K562 (cell line): ENCODE results near the gene OR7D2. TPM values are rescaled to one million over a fixed set of nuclear protein-coding genes. Genes with fewer than 3 reads are reported as not detected.

Experiments
- ATAC-seq: fragments of 200-7000 bp; cut with Tn5 transposase; 3 replicates; pipeline ENCODE4 v1.9.1; 2020; ENCODE audit warnings: moderate library complexity
- BruUV-seq: library from RNA; stranded (reverse); fragments of 400-500 nt; replicated peaks from 2 replicates; lab custom pipeline; 2021; lab: Mats Ljungman, UMichigan
- CTCF ChIA-PET: fragments of 300-600 bp; formaldehyde crosslinking; extraction: SDS; loops from one replicate; lab custom pipeline; 2021; ENCODE audit warnings: low intra/inter-chr PET ratio; lab: Yijun Ruan, JAX
- POLR2A ChIA-PET: fragments of 300-600, 350-650 bp; sonication (Branson Sonifier 250); formaldehyde crosslinking; extraction: SDS; loops from one replicate; lab custom pipeline; 2021; ENCODE audit warnings: antibody characterized with exemption, inconsistent platforms; lab: Yijun Ruan, JAX
- DNase-seq, 4 experiments: peaks; one replicate each; pipeline versions ENCODE4 v3.0.0 to v3.0.0-alpha.2; 2011 to 2018; ENCODE audit warnings: low spot score in 3 of 4, mixed read lengths in 3 of 4; ENCODE audit errors: extremely low read depth in 1 of 4
- FAIRE-seq: peaks from 2 replicates; lab custom pipeline; 2011; peaks lifted over from hg19 to GRCh38; lab: Jason Lieb, UNC
- H2AFZ ChIP-seq: 2 replicates; pipeline ENCODE4 v1.6.0; 2011; ENCODE audit warnings: low read depth, low read length, control low read depth, inconsistent platforms
- H3K27ac ChIP-seq: fragments of 200-600 bp; 3 replicates; pipeline ENCODE4 v1.8.0; 2011; ENCODE audit warnings: low read depth, mild to moderate bottlenecking, control low read depth, inconsistent platforms, low read length, moderate library complexity, mixed read lengths; ENCODE audit errors: extremely low read depth
- H3K27me3 ChIP-seq, 2 experiments: fragments of 300-600 bp in 1 of 2; 2 replicates in 1 of 2; 3 replicates in 1 of 2; pipeline versions ENCODE4 v1.6.0 to v1.8.0; 2011; ENCODE audit warnings: inconsistent platforms in 2 of 2, low read length in 2 of 2, mild to moderate bottlenecking in 1 of 2, mixed read lengths in 1 of 2, moderate library complexity in 1 of 2; ENCODE audit not compliant: control insufficient read depth in 2 of 2, insufficient read depth in 2 of 2
- H3K36me3 ChIP-seq: fragments of 300-600 bp; 3 replicates; pipeline ENCODE4 v1.8.0; 2011; ENCODE audit warnings: mild to moderate bottlenecking, low read length, inconsistent platforms; ENCODE audit not compliant: control insufficient read depth, insufficient read depth
- H3K4me1 ChIP-seq, 2 experiments: fragments of 200-600 bp in 1 of 2; replicated peaks in 1 of 2; 2 replicates in 1 of 2; 3 replicates in 1 of 2; pipeline versions ENCODE4 v1.5.1 to v1.8.0; 2011; ENCODE audit warnings: inconsistent platforms in 2 of 2, low read length in 2 of 2, mild to moderate bottlenecking in 1 of 2, mixed read lengths in 1 of 2, moderate library complexity in 1 of 2; ENCODE audit not compliant: control insufficient read depth in 2 of 2, insufficient read depth in 2 of 2
- H3K4me2 ChIP-seq: 2 replicates; pipeline ENCODE4 v1.6.1; 2011; ENCODE audit warnings: low read length, control low read depth, inconsistent platforms, mixed read lengths; ENCODE audit not compliant: insufficient read depth
- H3K4me3 ChIP-seq: fragments of 200-600 bp; sonication (generic), shearing (Covaris generic); 2 replicates; pipeline ENCODE4 v1.5.1; 2016; ENCODE audit warnings: control low read depth, inconsistent platforms
- H3K79me2 ChIP-seq: fragments of 200-600 bp; 3 replicates; pipeline ENCODE4 v1.8.0; 2011; ENCODE audit warnings: low read length, inconsistent platforms; ENCODE audit not compliant: control insufficient read depth, insufficient read depth
- H3K9ac ChIP-seq, 2 experiments: 2 replicates each; pipeline versions ENCODE4 v1.6.0 to v1.6.1; 2011; ENCODE audit warnings: low read depth in 2 of 2, low read length in 2 of 2, control low read depth in 1 of 2, inconsistent platforms in 1 of 2, mild to moderate bottlenecking in 1 of 2, mixed read lengths in 1 of 2; ENCODE audit not compliant: insufficient read depth in 1 of 2
- H3K9me1 ChIP-seq: one replicate; pipeline ENCODE4 v1.6.0; 2011; ENCODE audit warnings: inconsistent platforms, mild to moderate bottlenecking, low read length, moderate library complexity; ENCODE audit not compliant: control insufficient read depth, insufficient read depth
- H3K9me3 ChIP-seq: replicated peaks from 2 replicates; pipeline ENCODE4 v1.5.1; 2011; ENCODE audit warnings: low read depth, low read length, inconsistent platforms; ENCODE audit not compliant: control insufficient read depth, insufficient read depth
- H4K20me1 ChIP-seq: replicated peaks from 2 replicates; pipeline ENCODE4 v1.6.1; 2011; ENCODE audit warnings: low read length, inconsistent platforms, mixed read lengths; ENCODE audit not compliant: control insufficient read depth, insufficient read depth
- BCOR ChIP-seq: fragments of 450-650 bp; IDR thresholded peaks from 2 replicates; pipeline ENCODE4 v1.6.1; 2016
- CBFA2T2 ChIP-seq: fragments of 450-650 bp; conservative IDR thresholded peaks from 2 replicates; pipeline ENCODE4 v1.6.1; 2017; ENCODE audit warnings: mild to moderate bottlenecking
- CBFA2T3 ChIP-seq: fragments of 450-650 bp; IDR thresholded peaks from 2 replicates; pipeline ENCODE4 v1.6.1; 2017
- CTCF ChIP-seq, 3 experiments: IDR thresholded peaks in 2 of 3; conservative IDR thresholded peaks in 1 of 3; 2 replicates each; pipeline ENCODE4 v1.5.1; 2011 to 2012; ENCODE audit warnings: low read length in 3 of 3, mild to moderate bottlenecking in 3 of 3, control low read depth in 2 of 3, improper control_type of control experiment in 1 of 3, inconsistent platforms in 1 of 3, low read depth in 1 of 3, mixed read lengths in 1 of 3, moderate library complexity in 1 of 3; ENCODE audit not compliant: insufficient read depth in 2 of 3
- FOXA3 ChIP-seq, 2 experiments: fragments of 450-650 bp in 1 of 2; sonication (generic) in 1 of 2; formaldehyde crosslinking; IDR thresholded peaks in 1 of 2; conservative IDR thresholded peaks in 1 of 2; 2 replicates each; pipeline versions ENCODE4 v1.4.0 to v1.8.0; 2020 to 2022; ENCODE audit warnings: mild to moderate bottlenecking in 2 of 2, missing genetic modification reagents in 1 of 2
- HDAC3 ChIP-seq: fragments of 450-650 bp; IDR thresholded peaks from 2 replicates; pipeline ENCODE4 v1.6.1; 2018; ENCODE audit warnings: borderline replicate concordance, mild to moderate bottlenecking, moderate library complexity; ENCODE audit not compliant: partially characterized antibody
- KAT8 ChIP-seq: fragments of 450-650 bp; IDR thresholded peaks from 2 replicates; pipeline ENCODE4 v1.6.1; 2016; ENCODE audit warnings: low read depth, mild to moderate bottlenecking
- MCM5 ChIP-seq: fragments of 450-650 bp; IDR thresholded peaks from 2 replicates; pipeline ENCODE4 v1.6.1; 2016; ENCODE audit warnings: low read depth
- POLR2B ChIP-seq: fragments of 450-650 bp; IDR thresholded peaks from 2 replicates; pipeline ENCODE4 v1.6.1; 2018; ENCODE audit warnings: low read depth; ENCODE audit not compliant: partially characterized antibody
- TCF3 ChIP-seq: sonication (generic); formaldehyde crosslinking; IDR thresholded peaks from 2 replicates; pipeline ENCODE4 v1.4.0; 2020; ENCODE audit warnings: mild to moderate bottlenecking, missing genetic modification reagents
- ZBTB7A ChIP-seq: IDR thresholded peaks from 2 replicates; pipeline ENCODE4 v1.6.1; 2011; ENCODE audit warnings: low read depth, mild to moderate bottlenecking, low read length, moderate library complexity, borderline replicate concordance; ENCODE audit not compliant: control insufficient read depth
- ZNF143 ChIP-seq: sonication (generic); formaldehyde crosslinking; IDR thresholded peaks from 2 replicates; pipeline ENCODE4 v1.9.0; 2022; ENCODE audit warnings: mild to moderate bottlenecking, missing genetic modification reagents
- ZNF445 ChIP-seq: fragments of 250-450 bp; sonication (Bioruptor Pico); IDR thresholded peaks from 2 replicates; pipeline ENCODE4 v1.4.0; 2020; ENCODE audit warnings: low read depth, mild to moderate bottlenecking, moderate library complexity
- WGBS: fragments of 100-300 bp; shearing (Covaris generic); methylation state at CpG from one replicate; pipeline ENCODE4 v1.1.6; 2016; ENCODE audit warnings: low coverage, mixed read lengths; ENCODE audit not compliant: insufficient coverage; ENCODE audit errors: missing lambda C conversion rate; 5-methylcytosine and 5-hydroxymethylcytosine counted together
- in situ Hi-C: fragments of 300-500 bp; cut with MboI; formaldehyde crosslinking; loops from 4 replicates; pipeline ENCODE4 v1.15.0; 2018; ENCODE audit warnings: inconsistent platforms, mixed read lengths
- intact Hi-C: fragments of 100-400 bp; cut with micrococcal nuclease; formaldehyde crosslinking; loops from 2 replicates; pipeline ENCODE4 v1.14.2; 2022
- polyA plus RNA-seq, 8 experiments: library from polyadenylated mRNA; depleted of rRNA in 4 of 8; stranded (reverse) in 5 of 8; unstranded in 3 of 8; fragments of >200 nt; fragmentation: Nextera tagmentation in 2 of 8; fragmentation: Illumina TruSeq in 1 of 8; extraction: Ambion mirVana in 2 of 8; extraction: Trizol in 1 of 8; gene quantifications; 2 replicates each; pipeline versions ENCODE4 v1.2.1 to v1.2.3, GENCODE V29; 2011 to 2014; ENCODE audit warnings: inconsistent platforms in 1 of 8, missing spikeins in 1 of 8
- total RNA-seq, 7 experiments: library from RNA; depleted of rRNA in 6 of 7; stranded (reverse); fragments of >200 nt in 6 of 7; fragmentation: Illumina TruSeq in 2 of 7; extraction: Trizol in 2 of 7; gene quantifications; 2 replicates each; pipeline versions ENCODE4 v1.2.1 to v1.2.3, GENCODE V29; 2011 to 2021; ENCODE audit warnings: low replicate concordance in 1 of 7
- TF ChIP-seq, protein P1 (sequence below): fragments of 450-650 bp; IDR thresholded peaks from 2 replicates; pipeline ENCODE4 v1.6.1; 2017; ENCODE audit warnings: mild to moderate bottlenecking, moderate library complexity
- TF ChIP-seq, protein P2 (sequence below): fragments of 150-350 bp; conservative IDR thresholded peaks from 2 replicates; pipeline ENCODE4 v1.6.1; 2014; ENCODE audit warnings: low read length
- TF ChIP-seq, protein P3 (sequence below): sonication (generic); formaldehyde crosslinking; IDR thresholded peaks from 2 replicates; pipeline ENCODE4 v1.8.0; 2022; ENCODE audit warnings: mild to moderate bottlenecking, missing genetic modification reagents

The OR7D2 gene
- total and polyA plus RNA-seq, 9 of the 15 experiments (the other 6 are each of a cell fraction or from before 2014, with no cell fraction given) = 0.05 to 0.75 (median 0.45) TPM

- no peaks in the 10 kb centered on the region for H3K9me3 ChIP-seq
- WGBS = 0% methylated on average over 7 of the region's 7 CpGs
- H3K4me2 ChIP-seq = no peak overlapping the region; the same call in 1 of the 2 replicates
- ChIA-PET POLR2A (no interaction called here), CTCF (no interaction called here)
- no peak overlapping the region for H3K9ac ChIP-seq
- no peaks in the 10 kb centered on the region for H3K36me3 ChIP-seq
- H2AFZ ChIP-seq = peak overlapping the region; percentile 45; the same call in 1 of the 2 replicates
- H4K20me1 ChIP-seq = no peaks in the 10 kb centered on the region
- intact Hi-C loops (no loop called here), in situ Hi-C loops (no loop called here)
- BruUV-seq = no TSS peak
- DNase-seq (peak in 3 of 4 experiments; percentile 13 to 20 (median 16)), FAIRE-seq (no peak), ATAC-seq (peak; percentile 63)
- H3K4me3 ChIP-seq = no peak overlapping the region
- peaks cover 0 to 4% of the 10 kb centered on the region in 2 experiments; a peak in 1 of 5 replicates for H3K27me3 ChIP-seq
- H3K27ac ChIP-seq = no peak overlapping the region
- H3K9me1 ChIP-seq = no peaks in the 10 kb centered on the region
- H3K4me1 ChIP-seq = no peaks in the 10 kb centered on the region
- H3K79me2 ChIP-seq = no peaks in the 10 kb centered on the region
- TF ChIP-seq MCM5 = no peak
- peak; percentile 48; the same call in 1 of the 2 replicates for TF ChIP-seq TCF3
- TF ChIP-seq, protein P1, sequence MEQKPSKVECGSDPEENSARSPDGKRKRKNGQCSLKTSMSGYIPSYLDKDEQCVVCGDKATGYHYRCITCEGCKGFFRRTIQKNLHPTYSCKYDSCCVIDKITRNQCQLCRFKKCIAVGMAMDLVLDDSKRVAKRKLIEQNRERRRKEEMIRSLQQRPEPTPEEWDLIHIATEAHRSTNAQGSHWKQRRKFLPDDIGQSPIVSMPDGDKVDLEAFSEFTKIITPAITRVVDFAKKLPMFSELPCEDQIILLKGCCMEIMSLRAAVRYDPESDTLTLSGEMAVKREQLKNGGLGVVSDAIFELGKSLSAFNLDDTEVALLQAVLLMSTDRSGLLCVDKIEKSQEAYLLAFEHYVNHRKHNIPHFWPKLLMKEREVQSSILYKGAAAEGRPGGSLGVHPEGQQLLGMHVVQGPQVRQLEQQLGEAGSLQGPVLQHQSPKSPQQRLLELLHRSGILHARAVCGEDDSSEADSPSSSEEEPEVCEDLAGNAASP = no peak
- TF ChIP-seq HDAC3 = no peak
- no peak for TF ChIP-seq ZBTB7A
- TF ChIP-seq KAT8 = no peak
- TF ChIP-seq, protein P2, sequence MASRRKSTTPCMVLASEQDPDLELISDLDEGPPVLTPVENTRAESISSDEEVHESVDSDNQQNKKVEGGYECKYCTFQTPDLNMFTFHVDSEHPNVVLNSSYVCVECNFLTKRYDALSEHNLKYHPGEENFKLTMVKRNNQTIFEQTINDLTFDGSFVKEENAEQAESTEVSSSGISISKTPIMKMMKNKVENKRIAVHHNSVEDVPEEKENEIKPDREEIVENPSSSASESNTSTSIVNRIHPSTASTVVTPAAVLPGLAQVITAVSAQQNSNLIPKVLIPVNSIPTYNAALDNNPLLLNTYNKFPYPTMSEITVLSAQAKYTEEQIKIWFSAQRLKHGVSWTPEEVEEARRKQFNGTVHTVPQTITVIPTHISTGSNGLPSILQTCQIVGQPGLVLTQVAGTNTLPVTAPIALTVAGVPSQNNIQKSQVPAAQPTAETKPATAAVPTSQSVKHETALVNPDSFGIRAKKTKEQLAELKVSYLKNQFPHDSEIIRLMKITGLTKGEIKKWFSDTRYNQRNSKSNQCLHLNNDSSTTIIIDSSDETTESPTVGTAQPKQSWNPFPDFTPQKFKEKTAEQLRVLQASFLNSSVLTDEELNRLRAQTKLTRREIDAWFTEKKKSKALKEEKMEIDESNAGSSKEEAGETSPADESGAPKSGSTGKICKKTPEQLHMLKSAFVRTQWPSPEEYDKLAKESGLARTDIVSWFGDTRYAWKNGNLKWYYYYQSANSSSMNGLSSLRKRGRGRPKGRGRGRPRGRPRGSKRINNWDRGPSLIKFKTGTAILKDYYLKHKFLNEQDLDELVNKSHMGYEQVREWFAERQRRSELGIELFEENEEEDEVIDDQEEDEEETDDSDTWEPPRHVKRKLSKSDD = no peak
- TF ChIP-seq FOXA3 (CRISPR knock-in tag; conservative IDR thresholded peaks at IDR 0.05 in 1 of 2, IDR thresholded peaks at IDR 0.05 in 1 of 2) = no peak
- no peak for TF ChIP-seq BCOR
- TF ChIP-seq CBFA2T3 = peak; percentile 53
- peak; percentile 32; the same call in 1 of the 2 replicates for TF ChIP-seq CBFA2T2
- TF ChIP-seq, protein P3, sequence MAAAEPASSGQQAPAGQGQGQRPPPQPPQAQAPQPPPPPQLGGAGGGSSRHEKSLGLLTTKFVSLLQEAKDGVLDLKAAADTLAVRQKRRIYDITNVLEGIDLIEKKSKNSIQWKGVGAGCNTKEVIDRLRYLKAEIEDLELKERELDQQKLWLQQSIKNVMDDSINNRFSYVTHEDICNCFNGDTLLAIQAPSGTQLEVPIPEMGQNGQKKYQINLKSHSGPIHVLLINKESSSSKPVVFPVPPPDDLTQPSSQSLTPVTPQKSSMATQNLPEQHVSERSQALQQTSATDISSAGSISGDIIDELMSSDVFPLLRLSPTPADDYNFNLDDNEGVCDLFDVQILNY (CRISPR knock-in tag) = no peak
- TF ChIP-seq CTCF (IDR thresholded peaks at IDR 0.05 in 2 of 3, conservative IDR thresholded peaks at IDR 0.05 in 1 of 3; ENCODE audit: insufficient read depth in 2 of 3, low read depth in 1 of 3, low read length in 3 of 3) = no peak
- TF ChIP-seq ZNF445 (CRISPR knock-in tag) = no peak
- TF ChIP-seq POLR2B = no peak
- TF ChIP-seq ZNF143 (CRISPR knock-in tag) = no peak
These were observed 10.8 kb downstream of the OR7D2 start for GRCh38 chr19:9189535-9189934.
